ENCODE measurements around the gene TM7SF3. TPM values are rescaled to one million over a fixed set of nuclear protein-coding genes. Genes with fewer than 3 reads are reported as not detected.

TM7SF3 gene
- total and polyA plus RNA-seq, 11 donors, result 5.8 to 84.0 (median 18.7) TPM

GRCh38 chr12:26937443-26937862 lies 76.7 kb downstream of the TM7SF3 start:
- TF ChIP-seq CTCF (IDR thresholded peaks at IDR 0.05), result no peak
- no peak for TF ChIP-seq POLR2A (IDR thresholded peaks at IDR 0.05)
- intact Hi-C loops (cut with DNase I), result loop anchor here in 8 of 10 donors (2.0 to 10.0 kb wide), 6 partner anchors 75 to 370 kb away; partner anchors contain the start of genes TM7SF3 (in 6 of the 8) and STK38L (in 1 of the 8)
- no peak for ATAC-seq
- Histone ChIP-seq H3K27ac (peak overlapping the region; percentile 94 to 98 (median 97)), H3K4me1 (peaks cover 3 to 65% (median 39%) of the 10 kb centered on the region in 12 donors), H3K4me3 (peak overlapping the region; percentile 54 to 97 (median 88)), H3K27me3 (no peaks in the 10 kb centered on the region), H3K9me3 (no peaks in the 10 kb centered on the region), H3K36me3 (peaks cover 0 to 16% (median 7%) of the 10 kb centered on the region in 9 donors)
- no peak for DNase-seq
- 0 to 1% (median 0%) methylated on average over 10 of the region's 10 CpGs for WGBS, 4 donors

- no peak for TF ChIP-seq POLR2A (IDR thresholded peaks at IDR 0.05)
- no peak for TF ChIP-seq CTCF (IDR thresholded peaks at IDR 0.05)
- peak overlapping the region; percentile 54 to 97 (median 88) for H3K4me3 ChIP-seq
- ATAC-seq (no peak), DNase-seq (no peak)
- no peaks in the 10 kb centered on the region for H3K9me3 ChIP-seq
- H3K27ac ChIP-seq, result peak overlapping the region in 11 of 12 donors; percentile 94 to 98 (median 97)
- no peaks in the 10 kb centered on the region for H3K27me3 ChIP-seq
- peaks cover 3 to 58% (median 38%) of the 10 kb centered on the region in 12 donors for H3K4me1 ChIP-seq
- H3K36me3 ChIP-seq, result peaks cover 0 to 22% (median 8%) of the 10 kb centered on the region in 9 donors
- intact Hi-C loops (cut with DNase I), result loop anchor here in 8 of 10 donors (2.0 to 10.0 kb wide), 6 partner anchors 76 to 370 kb away; partner anchors contain the start of genes TM7SF3 (in 6 of the 8) and STK38L (in 1 of the 8)
- 20 to 27% (median 23%) methylated on average over 8 of the region's 8 CpGs for WGBS, 4 donors
Observed at GRCh38 chr12:26936559-26937442, 77.4 kb downstream of the TM7SF3 start.

- peak overlapping the region in 2 of 12 donors; percentile 9 to 25 for H3K27ac ChIP-seq
- H3K4me3 ChIP-seq, result peak overlapping the region in 1 of 12 donors; percentile 73
- no peaks in the 10 kb centered on the region for H3K9me3 ChIP-seq
- peaks cover 0 to 49% (median 29%) of the 10 kb centered on the region in 12 donors for H3K4me1 ChIP-seq
- intact Hi-C loops (cut with DNase I), result loop anchor here in 8 of 10 donors (2.0 to 10.0 kb wide), 6 partner anchors 76 to 371 kb away; partner anchors contain the start of genes TM7SF3 (in 6 of the 8) and STK38L (in 1 of the 8)
- WGBS, 4 donors, result 82 to 87% (median 84%) methylated on average over 7 of the region's 7 CpGs
- TF ChIP-seq POLR2A (IDR thresholded peaks at IDR 0.05), result no peak
- no peak for TF ChIP-seq CTCF (IDR thresholded peaks at IDR 0.05)
- H3K36me3 ChIP-seq, result peaks cover 0 to 32% (median 17%) of the 10 kb centered on the region in 9 donors
- no peak for DNase-seq
- H3K27me3 ChIP-seq, result no peaks in the 10 kb centered on the region
- no peak for ATAC-seq
Observed at GRCh38 chr12:26935636-26936378, 78.4 kb downstream of the TM7SF3 start.
